Measurements from ENCODE around the gene POFUT1.
"Not testable (repeated sequence)": the region's sequence is repeated elsewhere in the genome, so short reads cannot be mapped to it uniquely, and the experiment has no call there.

The POFUT1 gene

DNA sequence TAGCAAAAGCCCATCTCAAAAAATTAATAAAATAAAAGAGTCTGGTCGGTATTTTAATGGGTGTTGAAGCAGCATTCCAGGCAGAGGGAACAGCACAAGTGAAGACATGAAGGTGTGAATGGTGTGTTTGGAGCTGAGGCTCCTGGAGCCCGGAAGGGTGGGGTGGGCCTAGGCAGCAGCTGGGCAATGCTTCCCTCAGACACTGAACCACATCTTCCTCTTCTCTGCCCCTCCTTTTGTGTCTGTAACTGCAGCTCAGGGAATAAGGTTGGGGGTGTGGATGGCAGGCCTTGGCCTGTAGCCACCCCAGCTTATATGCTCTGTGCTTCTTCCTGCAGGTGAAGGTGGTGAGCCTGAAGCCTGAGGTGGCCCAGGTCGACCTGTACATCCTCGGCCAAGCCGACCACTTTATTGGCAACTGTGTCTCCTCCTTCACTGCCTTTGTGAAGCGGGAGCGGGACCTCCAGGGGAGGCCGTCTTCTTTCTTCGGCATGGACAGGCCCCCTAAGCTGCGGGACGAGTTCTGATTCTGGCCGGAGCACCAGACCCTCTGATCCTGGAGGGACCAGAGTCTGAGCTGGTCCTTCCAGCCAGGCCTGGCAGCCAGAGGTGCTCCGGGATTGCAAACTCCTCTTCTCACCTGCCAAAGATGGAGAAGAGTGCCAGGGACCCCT is 26.6 kb downstream of the POFUT1 start:
- DNase-seq (ENCODE audit: low spot score) = no peak

DNA sequence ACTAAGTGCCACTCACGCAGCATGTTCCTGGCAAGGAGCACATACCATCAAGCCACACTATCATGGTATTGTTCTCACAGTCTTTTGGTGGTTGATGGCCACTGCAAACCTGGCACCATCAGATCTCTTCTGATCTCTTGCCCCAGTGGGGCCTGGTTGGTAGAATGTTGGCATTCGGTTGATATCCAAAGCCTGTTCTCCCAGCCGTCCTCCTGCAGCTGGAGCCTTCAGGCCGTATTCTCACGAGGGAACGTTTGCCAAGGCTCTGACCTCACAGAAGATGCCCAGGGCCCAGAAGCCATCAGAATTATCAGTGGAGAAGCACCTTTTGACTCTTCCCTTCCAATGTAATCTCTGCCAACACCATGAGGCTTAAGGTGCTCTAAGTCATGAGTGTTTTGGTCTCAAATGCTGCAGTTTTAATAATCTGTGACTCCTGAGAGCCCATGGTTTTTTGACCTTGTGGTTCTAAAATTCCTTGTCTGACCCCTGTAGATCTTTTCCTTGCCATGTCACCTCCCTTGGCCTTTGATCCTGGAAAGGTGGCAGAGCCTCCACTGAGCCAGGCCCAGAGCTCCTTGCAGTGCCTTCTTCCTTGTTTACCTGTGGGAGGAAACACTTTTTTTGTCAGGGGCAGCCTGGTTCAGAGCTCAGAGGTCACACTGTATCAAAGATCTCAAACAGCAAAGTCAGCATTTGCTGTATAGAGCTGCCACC is 27.8 kb downstream of the POFUT1 start:
- no peak for DNase-seq (ENCODE audit: low spot score)

DNA sequence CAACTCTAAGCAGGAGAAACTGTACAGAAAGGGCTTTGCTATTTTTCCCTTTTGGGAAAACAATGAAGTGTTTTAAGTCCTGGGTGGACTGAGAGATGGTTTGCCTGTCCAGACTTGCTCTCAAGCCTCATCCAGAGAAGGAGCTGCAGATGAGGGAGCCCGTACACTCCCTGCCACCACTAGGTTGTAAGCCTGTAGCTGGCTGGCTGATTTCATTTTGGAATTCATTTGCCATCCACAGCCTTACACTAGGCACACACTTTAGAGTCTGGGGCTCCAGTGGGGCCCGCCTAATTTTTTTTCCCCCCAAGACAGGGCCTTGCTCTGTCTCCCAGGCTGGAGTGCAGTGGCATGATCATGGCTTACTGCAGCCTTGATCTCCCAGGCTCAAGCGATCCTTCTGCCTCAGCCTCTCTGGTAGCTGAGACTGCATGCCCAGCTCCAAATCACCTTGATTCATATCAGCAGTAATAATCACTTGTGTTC is 28.4 kb downstream of the POFUT1 start:
- no peak for DNase-seq (ENCODE audit: low spot score)

- DNase-seq (ENCODE audit: low spot score) = no peak
Measured at GRCh38 chr20:32236819-32237218, 29.1 kb downstream of the POFUT1 start.

GRCh38 chr20:32237419-32237818 is 29.7 kb downstream of the POFUT1 start:
- DNase-seq (ENCODE audit: low spot score) = no peak

- no peak for DNase-seq (ENCODE audit: low spot score)
Measured at GRCh38 chr20:32238483-32239425, 31.1 kb downstream of the POFUT1 start.

DNA sequence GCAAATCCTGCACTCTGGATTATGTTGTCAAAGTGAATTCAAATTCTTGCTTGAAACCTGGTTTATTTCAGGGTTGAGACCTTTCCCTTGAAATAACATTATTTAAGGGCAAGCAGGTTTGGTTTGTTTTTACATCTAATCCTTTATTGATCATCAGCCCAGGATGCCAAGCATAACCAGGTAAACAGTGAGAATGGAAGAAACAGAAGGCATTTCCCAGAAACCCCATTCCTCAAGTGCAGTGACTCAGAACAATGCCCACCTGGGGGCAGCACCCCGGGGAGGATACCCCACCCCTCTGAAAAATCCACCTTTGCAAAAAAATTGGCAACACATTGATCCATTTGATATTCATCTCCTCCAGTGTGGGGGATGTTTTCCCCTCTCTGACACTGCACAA is 32.5 kb downstream of the POFUT1 start:
- no peak for DNase-seq (ENCODE audit: low spot score)

DNA sequence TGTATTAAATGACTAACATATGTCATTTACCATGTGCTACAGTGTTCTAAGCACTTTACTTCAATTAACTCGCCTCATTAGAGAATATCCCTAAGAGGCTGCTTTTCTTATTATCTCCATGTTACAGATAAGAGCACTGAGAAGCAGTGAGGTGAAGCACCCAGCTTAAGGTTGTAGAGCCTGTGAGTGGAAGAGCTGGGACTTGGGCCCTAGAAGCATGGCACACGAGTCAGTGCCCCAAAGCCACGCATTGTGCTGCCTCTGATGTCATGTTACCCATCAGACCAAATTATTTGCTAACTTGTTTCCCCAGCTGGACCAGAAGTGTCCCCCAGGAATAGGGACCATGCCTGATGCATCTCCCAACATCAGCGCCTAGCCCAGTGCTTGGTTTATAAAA is 34.1 kb downstream of the POFUT1 start:
- no peak for DNase-seq (ENCODE audit: low spot score)

GRCh38 chr20:32244150-32244823 is 36.6 kb downstream of the POFUT1 start:
- DNase-seq (ENCODE audit: low spot score) = no peak

- no peak for DNase-seq (ENCODE audit: low spot score)
Measured at GRCh38 chr20:32244959-32245358, 37.3 kb downstream of the POFUT1 start.

DNA sequence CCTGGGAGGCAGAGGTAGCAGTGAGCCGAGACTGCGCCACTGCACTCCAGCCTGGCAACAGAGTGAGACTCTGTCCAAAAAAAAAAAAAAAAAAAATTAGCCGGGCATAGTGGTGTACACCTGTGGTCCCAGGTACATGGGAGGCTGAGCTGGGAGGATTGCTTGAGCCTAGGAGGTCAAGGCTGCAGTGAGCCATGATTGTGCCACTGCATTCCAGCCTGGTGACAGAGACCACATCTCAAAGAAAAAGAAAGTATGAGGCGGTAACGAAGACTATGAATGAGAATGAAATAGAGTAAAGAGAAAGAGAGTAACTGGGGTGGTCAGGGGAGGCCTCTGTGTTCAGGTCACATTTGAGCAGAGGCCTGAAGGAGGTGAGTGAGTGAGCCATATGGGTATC is 38.5 kb downstream of the POFUT1 start:
- DNase-seq (ENCODE audit: low spot score) = not testable (repeated sequence)

DNA sequence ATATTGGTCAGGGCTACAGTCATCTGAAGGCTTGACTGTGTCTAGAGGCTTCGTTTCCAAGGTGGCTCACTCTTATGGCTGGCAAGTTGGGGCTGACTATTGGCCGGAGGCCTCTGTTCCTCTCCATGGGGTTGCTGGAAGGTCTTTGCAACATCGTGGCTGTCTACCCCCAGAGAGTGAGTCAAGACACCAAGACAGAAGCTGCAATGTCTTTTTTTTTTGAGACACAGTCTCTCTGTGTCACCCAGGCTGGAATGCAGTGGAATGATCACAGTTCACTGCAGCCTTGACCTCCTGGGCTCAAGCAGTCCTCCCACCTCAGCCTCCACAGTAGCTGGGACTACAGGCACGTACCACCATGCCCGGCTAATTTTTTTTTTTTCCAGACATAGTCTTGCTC is 40.4 kb downstream of the POFUT1 start:
- no peak for DNase-seq (ENCODE audit: low spot score)

GRCh38 chr20:32249030-32249738 is 41.5 kb downstream of the POFUT1 start:
- DNase-seq (ENCODE audit: low spot score) = no peak

DNA sequence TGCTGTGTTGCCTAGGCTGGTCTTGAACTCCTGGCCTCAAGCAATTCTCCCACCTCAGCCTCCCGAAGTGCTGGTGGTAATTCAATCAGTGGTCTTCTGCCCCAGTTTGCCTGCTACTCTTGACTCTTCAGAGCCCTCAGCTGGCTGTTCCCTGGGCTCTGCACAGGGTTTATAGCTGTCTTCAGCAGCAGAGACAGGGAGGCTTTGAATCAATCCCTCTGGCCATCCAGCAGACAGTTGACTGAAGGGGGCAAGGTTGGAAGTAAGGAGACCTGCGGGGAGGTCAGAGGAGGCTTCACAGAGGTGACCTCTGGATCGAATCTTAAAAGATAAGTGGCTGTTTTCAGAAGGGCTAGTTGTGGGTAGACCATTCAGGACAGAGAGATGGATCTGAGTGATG is 43.8 kb downstream of the POFUT1 start:
- no peak for DNase-seq (ENCODE audit: low spot score)

GRCh38 chr20:32252189-32252588 is 44.5 kb downstream of the POFUT1 start:
- no peak for DNase-seq (ENCODE audit: low spot score)

- not testable (repeated sequence) for DNase-seq (ENCODE audit: low spot score)
Measured at GRCh38 chr20:32260973-32261372, 53.3 kb downstream of the POFUT1 start.

DNA sequence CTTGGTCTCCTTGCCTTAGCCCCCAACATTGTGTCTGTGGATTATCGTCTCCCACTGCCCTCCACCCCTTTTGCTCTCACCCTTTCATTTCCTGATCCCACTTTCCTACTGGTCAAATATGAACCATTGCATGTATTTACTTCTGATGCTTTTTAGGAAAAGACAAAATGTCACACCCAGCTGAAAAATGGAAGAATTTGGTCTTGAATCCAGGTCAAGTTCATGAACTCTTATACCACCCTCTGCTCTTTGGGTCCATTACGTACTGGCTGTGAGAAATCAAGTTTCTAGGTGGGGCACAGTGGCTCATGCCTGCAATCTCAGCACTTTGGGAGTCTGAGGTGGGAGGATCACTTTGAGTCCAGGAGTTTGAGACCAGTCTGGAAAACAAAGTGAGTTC is 54.0 kb downstream of the POFUT1 start:
- DNase-seq (ENCODE audit: low spot score) = no peak

DNA sequence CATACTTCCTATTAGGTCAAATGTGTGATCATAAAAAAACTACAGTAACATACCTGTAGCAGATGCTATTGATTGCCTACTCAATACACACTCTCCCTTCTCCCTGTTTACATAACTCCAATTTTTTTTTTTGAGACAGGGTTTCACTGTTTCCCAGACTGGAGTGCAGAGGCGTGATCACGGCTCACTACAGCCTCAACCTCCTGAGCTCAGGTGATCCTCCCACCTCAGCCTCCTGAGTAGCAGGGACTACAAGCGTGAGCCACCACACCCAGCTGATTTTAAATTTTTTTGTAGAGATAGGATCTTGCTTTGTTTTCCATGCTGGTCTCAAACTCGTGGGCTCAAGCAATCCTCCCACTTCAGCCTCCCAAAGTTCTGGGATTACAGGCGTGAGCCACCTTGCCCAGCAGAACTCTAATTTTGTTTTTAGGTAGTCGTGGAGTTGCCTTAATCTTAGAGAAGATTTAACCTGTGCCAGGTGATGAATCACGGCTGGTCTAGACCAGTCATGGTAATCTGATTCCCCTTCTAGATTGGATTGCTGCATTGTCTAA is 55.8 kb downstream of the POFUT1 start:
- DNase-seq (ENCODE audit: low spot score) = no peak

DNA sequence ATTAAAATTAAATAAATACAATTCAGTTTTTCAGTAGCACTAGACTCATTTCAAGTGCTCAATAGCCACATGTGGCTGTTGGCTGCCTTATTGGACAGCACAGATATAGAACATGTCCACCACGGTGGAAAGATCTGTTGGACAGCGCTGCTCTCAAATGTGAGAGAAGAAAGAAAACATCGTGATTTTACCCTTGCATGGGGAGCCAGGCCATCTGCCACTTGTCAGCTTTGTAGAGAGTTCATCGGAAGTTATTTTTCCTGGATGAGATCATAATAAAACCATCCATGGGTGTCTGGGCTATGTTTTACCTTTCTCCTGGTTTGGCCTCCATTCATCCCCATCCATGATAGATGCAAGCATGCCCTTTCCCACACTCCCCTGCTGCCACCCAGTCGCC is 63.9 kb downstream of the POFUT1 start:
- DNase-seq (ENCODE audit: low spot score) = no peak

DNA sequence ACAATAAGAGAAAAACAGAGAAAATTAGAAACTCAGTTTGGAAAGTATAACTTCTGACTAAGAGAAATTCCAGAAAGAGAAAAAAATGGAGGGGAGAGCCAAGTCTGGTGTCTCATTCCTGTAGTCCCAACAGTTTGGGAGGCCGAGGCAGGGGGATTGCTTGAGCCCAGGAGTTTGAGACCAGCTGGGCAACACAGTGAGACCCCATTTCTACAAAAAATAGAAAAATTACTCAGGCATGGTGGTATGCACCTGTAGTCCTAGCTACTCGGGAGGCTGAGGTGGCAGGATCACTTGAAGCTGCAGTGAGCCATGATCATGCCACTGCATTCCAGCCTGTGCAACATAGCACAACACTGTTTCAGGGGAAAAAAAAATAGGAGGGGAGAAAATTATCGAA is 66.7 kb downstream of the POFUT1 start:
- no peak for DNase-seq (ENCODE audit: low spot score)

GRCh38 chr20:32275163-32275562 is 67.5 kb downstream of the POFUT1 start:
- DNase-seq (ENCODE audit: low spot score) = not testable (repeated sequence)
